ENCODE data around the gene ARHGAP25. TPM values are rescaled to one million over a fixed set of nuclear protein-coding genes. Genes with fewer than 3 reads are reported as not detected.

ARHGAP25 gene
- total RNA-seq, 4 donors from 2014 or later: 4.0 to 11.7 (median 6.9) TPM

DNA sequence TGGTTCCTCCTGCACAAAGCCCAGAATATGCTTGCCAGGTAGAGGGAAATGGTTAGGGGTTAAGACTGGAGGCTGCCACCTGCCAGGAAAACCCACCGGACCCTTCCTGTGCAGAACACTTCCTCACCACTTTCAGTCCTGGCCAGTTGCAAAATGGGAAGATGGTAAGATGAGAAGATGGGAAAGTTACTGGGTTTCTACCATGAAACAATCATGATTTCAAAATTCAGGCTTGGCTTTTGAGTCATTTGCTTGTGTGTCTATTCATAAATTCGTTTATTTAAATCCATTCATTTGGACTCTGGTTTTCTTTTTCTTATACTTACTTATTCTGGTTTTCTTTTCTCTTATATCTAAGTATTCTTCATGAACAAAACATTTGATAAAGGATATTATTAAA lies 129.4 kb downstream of the ARHGAP25 start:
- no peak overlapping the region for H3K27ac ChIP-seq
- TF ChIP-seq POLR2A (IDR thresholded peaks at IDR 0.05): no peak
- TF ChIP-seq, protein P1, sequence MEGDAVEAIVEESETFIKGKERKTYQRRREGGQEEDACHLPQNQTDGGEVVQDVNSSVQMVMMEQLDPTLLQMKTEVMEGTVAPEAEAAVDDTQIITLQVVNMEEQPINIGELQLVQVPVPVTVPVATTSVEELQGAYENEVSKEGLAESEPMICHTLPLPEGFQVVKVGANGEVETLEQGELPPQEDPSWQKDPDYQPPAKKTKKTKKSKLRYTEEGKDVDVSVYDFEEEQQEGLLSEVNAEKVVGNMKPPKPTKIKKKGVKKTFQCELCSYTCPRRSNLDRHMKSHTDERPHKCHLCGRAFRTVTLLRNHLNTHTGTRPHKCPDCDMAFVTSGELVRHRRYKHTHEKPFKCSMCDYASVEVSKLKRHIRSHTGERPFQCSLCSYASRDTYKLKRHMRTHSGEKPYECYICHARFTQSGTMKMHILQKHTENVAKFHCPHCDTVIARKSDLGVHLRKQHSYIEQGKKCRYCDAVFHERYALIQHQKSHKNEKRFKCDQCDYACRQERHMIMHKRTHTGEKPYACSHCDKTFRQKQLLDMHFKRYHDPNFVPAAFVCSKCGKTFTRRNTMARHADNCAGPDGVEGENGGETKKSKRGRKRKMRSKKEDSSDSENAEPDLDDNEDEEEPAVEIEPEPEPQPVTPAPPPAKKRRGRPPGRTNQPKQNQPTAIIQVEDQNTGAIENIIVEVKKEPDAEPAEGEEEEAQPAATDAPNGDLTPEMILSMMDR (IDR thresholded peaks at IDR 0.05): no peak
- intact Hi-C loops (cut with DNase I): no loop called here
- H3K4me1 ChIP-seq: no peaks in the 10 kb centered on the region
- H3K4me3 ChIP-seq (replicated peaks in 1 of 3): no peak overlapping the region
- DNase-seq: no peak
- no peaks in the 10 kb centered on the region for H3K36me3 ChIP-seq
- no peaks in the 10 kb centered on the region for H3K27me3 ChIP-seq
- WGBS, 2 donors: 87 to 93% methylated on average over 2 of the region's 2 CpGs
- H3K9me3 ChIP-seq: no peaks in the 10 kb centered on the region

DNA sequence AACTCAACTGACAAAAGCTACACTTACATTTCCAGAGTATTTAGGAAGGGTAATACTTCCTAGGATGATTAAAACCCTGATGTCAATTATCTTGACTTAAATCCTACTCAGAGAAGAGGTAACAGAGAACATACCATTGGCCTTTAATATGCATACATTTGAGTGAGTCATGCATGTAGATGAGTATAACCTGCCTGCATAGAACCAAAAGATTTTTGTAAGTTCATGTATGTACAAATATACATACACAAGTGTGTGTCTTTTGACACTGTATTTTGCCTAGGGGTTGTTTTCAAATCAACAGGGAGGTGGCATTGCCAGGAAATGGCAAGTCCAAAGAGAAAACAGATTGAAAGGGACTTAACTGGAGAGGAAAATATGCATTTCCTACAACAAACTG lies 130.5 kb downstream of the ARHGAP25 start:
- no peak for DNase-seq
- Histone ChIP-seq H3K27me3 (no peaks in the 10 kb centered on the region), H3K9me3 (no peaks in the 10 kb centered on the region), H3K27ac (no peak overlapping the region), H3K4me3 (replicated peaks in 1 of 3) (no peak overlapping the region), H3K36me3 (no peaks in the 10 kb centered on the region), H3K4me1 (no peaks in the 10 kb centered on the region)
- TF ChIP-seq, protein P1 (IDR thresholded peaks at IDR 0.05): no peak
- no peak for TF ChIP-seq POLR2A (IDR thresholded peaks at IDR 0.05)
- intact Hi-C loops (cut with DNase I): no loop called here

DNA sequence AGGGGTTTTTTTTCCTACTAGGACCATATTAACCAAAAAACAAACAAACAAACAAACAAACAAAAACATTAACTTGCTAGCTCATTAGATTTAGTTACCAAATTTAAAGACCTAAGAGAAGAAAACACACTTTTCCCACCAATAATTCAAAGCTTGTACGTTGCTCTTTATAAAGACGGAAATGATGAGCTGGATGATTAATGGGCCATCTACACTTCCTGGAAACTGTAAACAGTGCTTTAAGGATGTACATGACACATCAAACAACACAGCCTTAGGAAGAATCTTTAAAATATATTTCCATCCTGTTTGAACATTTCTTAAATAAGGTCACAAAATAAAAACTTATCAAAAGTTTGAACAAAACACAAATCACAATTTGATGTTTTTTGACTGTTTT lies 135.6 kb downstream of the ARHGAP25 start:
- Histone ChIP-seq H3K36me3 (no peaks in the 10 kb centered on the region), H3K27ac (no peak overlapping the region), H3K27me3 (no peaks in the 10 kb centered on the region), H3K9me3 (no peaks in the 10 kb centered on the region), H3K4me3 (replicated peaks in 1 of 3) (no peak overlapping the region), H3K4me1 (no peaks in the 10 kb centered on the region)
- TF ChIP-seq, protein P1 (IDR thresholded peaks at IDR 0.05): no peak
- no peak for TF ChIP-seq POLR2A (IDR thresholded peaks at IDR 0.05)
- intact Hi-C loops (cut with DNase I): no loop called here
- 65 to 70% methylated on average over 2 of the region's 2 CpGs for WGBS, 2 donors
- no peak for DNase-seq

DNA sequence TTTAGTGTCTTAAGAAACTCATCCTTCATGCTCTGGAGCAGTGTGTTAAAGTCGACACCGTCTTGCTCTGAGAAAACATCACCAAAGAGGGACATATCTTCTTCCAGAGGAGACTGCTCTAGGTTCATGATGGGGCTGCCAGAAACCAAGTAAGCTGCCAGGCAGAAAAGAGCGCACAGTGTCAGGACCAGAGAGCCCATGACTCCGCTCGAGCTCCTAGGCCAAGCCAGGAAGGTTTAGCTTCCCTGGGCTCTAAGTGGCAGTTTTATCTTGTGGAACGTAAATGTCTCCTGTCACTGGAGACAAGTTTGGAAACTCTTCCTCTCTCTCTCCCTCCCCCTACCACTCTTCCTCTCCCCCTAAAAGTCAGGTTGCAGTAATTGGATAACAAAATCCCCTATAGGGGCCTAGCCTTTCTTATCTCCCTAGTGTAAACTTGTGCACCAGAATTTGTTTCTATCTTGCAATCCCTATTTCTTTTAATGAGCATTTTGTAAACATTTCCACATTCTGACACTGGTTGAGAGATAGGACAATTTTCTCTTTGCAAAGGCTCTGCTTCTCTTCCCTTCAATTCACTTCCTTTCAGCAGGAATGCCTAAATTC lies 136.7 kb downstream of the ARHGAP25 start, which contains the start of gene BMP10:
BMP10 (minus strand) TSS at position 239 of the 606 bp plus-strand sequence; CDS start at position 200, 39 bp downstream.
- no peak within 1 kb of the TSS for H3K27ac ChIP-seq
- WGBS, 2 donors: 80 to 81% methylated on average over 6 of the region's 6 CpGs
- H3K9me3 ChIP-seq: no peaks in the 10 kb centered on the region
- no peak for DNase-seq
- TF ChIP-seq POLR2A (IDR thresholded peaks at IDR 0.05): no peak
- TF ChIP-seq, protein P1 (IDR thresholded peaks at IDR 0.05): no peak
- H3K4me1 ChIP-seq: no peaks in the 10 kb centered on the region
- H3K36me3 ChIP-seq: no peaks in the 10 kb centered on the region
- no peak within 1 kb of the TSS for H3K4me3 ChIP-seq (replicated peaks in 1 of 3)
- intact Hi-C loops (cut with DNase I): no loop called here
- no peaks in the 10 kb centered on the region for H3K27me3 ChIP-seq

Other genes starting within 250 kb of the ARHGAP25 start
- gene PROKR1, start 91.2 kb upstream of the ARHGAP25 start, total RNA-seq: not detected
- not detected for gene BMP10, start 136.6 kb downstream of the ARHGAP25 start, total RNA-seq
- gene GKN2, start 218.1 kb downstream of the ARHGAP25 start, total RNA-seq: not detected
- gene GKN1, start 239.8 kb downstream of the ARHGAP25 start, total RNA-seq: not detected

All from thyroid gland (tissue), 4 donors.